Prostate gland (tissue), 2 donors: ENCODE data around the gene CD69.

Source experiments
- CTCF ChIP-seq, 4 experiments: fragments of 200-600 bp in 2 of 4; fragments of 450-650 bp in 2 of 4; sonication (generic) in 2 of 4; IDR thresholded peaks; 1 replicate in 3 of 4; 2 replicates in 1 of 4; pipeline ENCODE4 v1.5.1; 2016 to 2019; ENCODE audit warnings: antibody characterized with exemption in 4 of 4, mild to moderate bottlenecking in 2 of 4, moderate library complexity in 2 of 4
- POLR2AphosphoS5 ChIP-seq: sonication (generic); formaldehyde crosslinking; IDR thresholded peaks from one replicate; pipeline ENCODE4 v1.6.1; 2017; ENCODE audit warnings: antibody characterized with exemption

DNA sequence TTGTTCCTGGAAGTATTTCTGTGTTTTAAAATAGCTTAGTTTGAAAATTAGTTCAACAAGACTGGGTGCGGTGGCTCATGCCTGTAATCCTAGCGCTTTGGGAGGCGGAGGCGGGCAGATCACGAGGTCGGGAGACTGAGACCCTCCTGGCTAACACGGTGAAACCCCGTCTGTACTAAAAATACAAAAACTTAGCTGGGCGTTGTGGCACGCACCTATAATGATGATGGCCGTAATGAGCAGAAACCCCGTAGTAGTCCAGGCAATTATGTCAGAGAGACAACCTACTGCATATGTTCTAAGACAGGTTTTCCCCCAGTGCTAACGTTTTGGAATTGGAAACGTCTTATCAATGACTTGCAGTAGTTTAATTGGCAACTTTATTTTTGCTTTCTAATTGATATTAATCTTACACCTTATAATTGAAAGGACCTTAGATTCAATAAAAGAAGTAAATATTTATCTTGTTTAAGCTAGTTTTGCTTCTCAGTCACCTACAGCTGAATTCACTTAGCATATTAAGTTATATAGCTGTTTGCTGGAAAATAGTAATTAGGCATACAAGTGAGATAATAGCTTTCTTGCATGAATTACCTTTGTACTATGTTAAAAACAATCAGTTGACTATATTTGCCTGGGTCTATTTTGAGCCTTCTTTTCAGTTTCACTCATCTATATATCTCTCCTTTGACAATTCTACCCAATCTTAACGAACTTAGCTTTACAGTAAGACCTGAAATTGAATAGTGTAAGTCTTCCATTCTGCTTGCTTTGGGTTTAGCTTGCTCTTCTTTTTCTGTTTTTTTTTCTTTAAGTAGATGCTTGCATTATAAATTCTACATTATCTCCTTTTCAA lies 43.4 kb downstream of the CD69 start:
- TF ChIP-seq POLR2AphosphoS5 (no peak), CTCF (IDR thresholded peaks at IDR 0.05) (no peak)
